Measurements from ENCODE around the gene MROH7. TPM values are rescaled to one million over a fixed set of nuclear protein-coding genes. Genes with fewer than 3 reads are reported as not detected.

Gene MROH7
- 3.6 TPM for total RNA-seq
- long read RNA-seq, result 0 reads

DNA sequence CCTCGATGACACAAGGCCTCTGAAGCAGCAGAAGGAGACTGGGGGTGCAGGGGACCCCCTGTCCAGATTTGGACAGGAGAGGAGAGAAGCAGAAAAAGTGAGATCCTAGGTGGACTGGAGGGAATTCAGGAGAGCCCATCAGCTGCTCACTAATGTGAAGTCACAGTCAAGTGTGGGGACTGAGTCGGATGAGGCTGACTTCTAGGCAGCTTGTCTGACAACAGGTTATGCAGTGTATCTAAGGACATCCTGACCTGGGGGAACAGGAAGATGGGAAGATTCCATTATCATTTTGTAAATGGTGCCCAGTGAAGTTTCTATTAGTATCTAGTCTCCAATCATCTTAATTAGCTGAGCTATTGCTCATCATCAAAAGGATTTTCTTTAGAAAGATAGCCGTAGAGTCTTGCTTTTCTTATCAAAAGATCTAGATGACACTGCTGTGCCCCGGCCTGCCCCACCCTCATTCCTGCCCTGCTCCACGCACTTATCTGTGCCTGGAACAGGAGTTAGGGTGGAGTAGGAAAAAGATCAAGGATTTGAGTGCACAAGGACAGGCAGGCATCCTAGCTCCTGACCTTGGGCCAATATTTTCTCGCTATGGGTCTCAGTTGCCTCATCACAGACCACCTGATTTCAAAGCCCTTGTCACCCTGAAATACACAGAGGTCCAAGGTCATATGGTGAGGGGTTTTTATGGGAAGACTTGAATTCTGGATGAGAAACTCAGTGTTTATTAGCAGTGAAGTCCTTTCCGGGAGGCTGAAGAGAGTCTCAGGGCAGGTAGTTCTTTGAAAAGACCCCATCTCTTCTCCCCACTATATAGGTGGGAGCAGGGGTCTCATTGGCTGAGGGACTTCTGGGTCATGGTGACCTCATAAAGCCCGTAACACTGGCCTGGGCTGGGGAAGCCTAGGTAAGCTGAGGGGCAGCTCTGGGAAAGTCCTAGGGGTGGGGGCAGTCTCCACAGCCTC is at the start of gene MROH7:
MROH7 (plus strand) TSS at position 924 of the 974 bp plus-strand sequence. CDS start 11,141 bp downstream, outside the sequence.
- DNase-seq (no peak), ATAC-seq (no peak)
- Histone ChIP-seq H3K27me3 (no peaks in the 10 kb centered on the region), H3K9me3 (peaks cover 6% of the 10 kb centered on the region), H3K36me3 (no peaks in the 10 kb centered on the region), H3K27ac (no peak within 1 kb of the TSS), H3K4me1 (no peaks in the 10 kb centered on the region), H3K4me3 (no peak within 1 kb of the TSS)
- intact Hi-C loops (cut with DNase I), result no loop called here
- TF ChIP-seq, protein P1, sequence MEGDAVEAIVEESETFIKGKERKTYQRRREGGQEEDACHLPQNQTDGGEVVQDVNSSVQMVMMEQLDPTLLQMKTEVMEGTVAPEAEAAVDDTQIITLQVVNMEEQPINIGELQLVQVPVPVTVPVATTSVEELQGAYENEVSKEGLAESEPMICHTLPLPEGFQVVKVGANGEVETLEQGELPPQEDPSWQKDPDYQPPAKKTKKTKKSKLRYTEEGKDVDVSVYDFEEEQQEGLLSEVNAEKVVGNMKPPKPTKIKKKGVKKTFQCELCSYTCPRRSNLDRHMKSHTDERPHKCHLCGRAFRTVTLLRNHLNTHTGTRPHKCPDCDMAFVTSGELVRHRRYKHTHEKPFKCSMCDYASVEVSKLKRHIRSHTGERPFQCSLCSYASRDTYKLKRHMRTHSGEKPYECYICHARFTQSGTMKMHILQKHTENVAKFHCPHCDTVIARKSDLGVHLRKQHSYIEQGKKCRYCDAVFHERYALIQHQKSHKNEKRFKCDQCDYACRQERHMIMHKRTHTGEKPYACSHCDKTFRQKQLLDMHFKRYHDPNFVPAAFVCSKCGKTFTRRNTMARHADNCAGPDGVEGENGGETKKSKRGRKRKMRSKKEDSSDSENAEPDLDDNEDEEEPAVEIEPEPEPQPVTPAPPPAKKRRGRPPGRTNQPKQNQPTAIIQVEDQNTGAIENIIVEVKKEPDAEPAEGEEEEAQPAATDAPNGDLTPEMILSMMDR (IDR thresholded peaks at IDR 0.05), result no peak

GRCh38 chr1:54593571-54594160 is 47.9 kb upstream of the MROH7 start:
- no peak for DNase-seq
- no peak overlapping the region for H3K27ac ChIP-seq
- TF ChIP-seq, protein P1 (IDR thresholded peaks at IDR 0.05), result no peak
- ATAC-seq, result no peak
- intact Hi-C loops (cut with DNase I), result no loop called here
- H3K4me3 ChIP-seq, result no peak overlapping the region
- no peaks in the 10 kb centered on the region for H3K4me1 ChIP-seq
- H3K27me3 ChIP-seq, result no peaks in the 10 kb centered on the region
- no peaks in the 10 kb centered on the region for H3K36me3 ChIP-seq
- no peaks in the 10 kb centered on the region for H3K9me3 ChIP-seq

GRCh38 chr1:54594463-54594862 is 47.1 kb upstream of the MROH7 start:
- intact Hi-C loops (cut with DNase I), result no loop called here
- H3K27me3 ChIP-seq, result no peaks in the 10 kb centered on the region
- no peak for ATAC-seq
- no peaks in the 10 kb centered on the region for H3K36me3 ChIP-seq
- no peak overlapping the region for H3K27ac ChIP-seq
- TF ChIP-seq, protein P1 (IDR thresholded peaks at IDR 0.05), result no peak
- H3K4me3 ChIP-seq, result no peak overlapping the region
- H3K4me1 ChIP-seq, result no peaks in the 10 kb centered on the region
- no peaks in the 10 kb centered on the region for H3K9me3 ChIP-seq
- DNase-seq, result no peak

- intact Hi-C loops (cut with DNase I), result no loop called here
- no peak for ATAC-seq
- H3K36me3 ChIP-seq, result no peaks in the 10 kb centered on the region
These were observed 45.6 kb upstream of the MROH7 start for GRCh38 chr1:54595956-54596498.

GRCh38 chr1:54596756-54597155 is 44.8 kb upstream of the MROH7 start:
- H3K36me3 ChIP-seq, result no peaks in the 10 kb centered on the region
- TF ChIP-seq, protein P1 (IDR thresholded peaks at IDR 0.05), result no peak

More at GRCh38 chr1:54595956-54596498, 45.6 kb upstream of the MROH7 start:
- no peaks in the 10 kb centered on the region for H3K4me1 ChIP-seq
- H3K27me3 ChIP-seq, result no peaks in the 10 kb centered on the region
- no peak overlapping the region for H3K27ac ChIP-seq
- no peak for DNase-seq
- TF ChIP-seq, protein P1 (IDR thresholded peaks at IDR 0.05), result no peak
- no peaks in the 10 kb centered on the region for H3K9me3 ChIP-seq
- no peak overlapping the region for H3K4me3 ChIP-seq

More at GRCh38 chr1:54596756-54597155, 44.8 kb upstream of the MROH7 start:
- Histone ChIP-seq H3K4me1 (no peaks in the 10 kb centered on the region), H3K4me3 (no peak overlapping the region), H3K27me3 (no peaks in the 10 kb centered on the region), H3K9me3 (no peaks in the 10 kb centered on the region), H3K27ac (no peak overlapping the region)
- DNase-seq (no peak), ATAC-seq (no peak)
- intact Hi-C loops (cut with DNase I), result no loop called here
